ENCODE results near the gene KLHL29.

DNA sequence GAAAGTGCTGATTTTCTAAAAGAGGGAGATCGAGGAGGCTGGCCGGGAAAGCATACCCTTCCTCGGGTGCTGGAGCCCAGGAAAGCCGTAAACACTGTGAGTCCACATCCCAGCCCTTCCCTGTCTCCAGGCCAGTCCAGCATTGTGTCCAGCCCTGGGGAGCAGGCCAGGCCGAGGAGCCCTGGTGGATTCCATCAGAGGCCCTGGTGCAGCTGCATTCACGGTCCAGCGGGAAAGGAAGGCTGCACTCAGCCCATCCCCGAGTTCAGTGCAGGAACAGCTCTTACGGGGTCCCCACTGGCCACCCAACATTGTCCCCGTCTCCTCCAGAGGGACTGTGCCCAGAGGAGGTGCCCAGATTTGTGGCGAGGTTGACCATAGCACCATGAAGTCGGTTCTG is 218.6 kb downstream of the KLHL29 start:
- TF ChIP-seq, protein P1, sequence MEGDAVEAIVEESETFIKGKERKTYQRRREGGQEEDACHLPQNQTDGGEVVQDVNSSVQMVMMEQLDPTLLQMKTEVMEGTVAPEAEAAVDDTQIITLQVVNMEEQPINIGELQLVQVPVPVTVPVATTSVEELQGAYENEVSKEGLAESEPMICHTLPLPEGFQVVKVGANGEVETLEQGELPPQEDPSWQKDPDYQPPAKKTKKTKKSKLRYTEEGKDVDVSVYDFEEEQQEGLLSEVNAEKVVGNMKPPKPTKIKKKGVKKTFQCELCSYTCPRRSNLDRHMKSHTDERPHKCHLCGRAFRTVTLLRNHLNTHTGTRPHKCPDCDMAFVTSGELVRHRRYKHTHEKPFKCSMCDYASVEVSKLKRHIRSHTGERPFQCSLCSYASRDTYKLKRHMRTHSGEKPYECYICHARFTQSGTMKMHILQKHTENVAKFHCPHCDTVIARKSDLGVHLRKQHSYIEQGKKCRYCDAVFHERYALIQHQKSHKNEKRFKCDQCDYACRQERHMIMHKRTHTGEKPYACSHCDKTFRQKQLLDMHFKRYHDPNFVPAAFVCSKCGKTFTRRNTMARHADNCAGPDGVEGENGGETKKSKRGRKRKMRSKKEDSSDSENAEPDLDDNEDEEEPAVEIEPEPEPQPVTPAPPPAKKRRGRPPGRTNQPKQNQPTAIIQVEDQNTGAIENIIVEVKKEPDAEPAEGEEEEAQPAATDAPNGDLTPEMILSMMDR (IDR thresholded peaks at IDR 0.05), result no peak
- TF ChIP-seq EP300 (IDR thresholded peaks at IDR 0.05) (no peak), POLR2A (IDR thresholded peaks at IDR 0.05) (no peak)

Measured in tibial nerve (tissue), 4 donors.